Esophagus squamous epithelium (tissue), 5 donors: ENCODE measurements around the gene VSTM2L. TPM values are rescaled to one million over a fixed set of nuclear protein-coding genes. Genes with fewer than 3 reads are reported as not detected.

Experiments used
- DNase-seq: peaks from one replicate; lab custom pipeline; 2025; lab: John Stamatoyannopoulos, UW
- H3K27ac ChIP-seq, 4 donors: fragments of 200-600 bp; sonication (generic); one replicate each; pipeline ENCODE4 v1.5.1; 2016 to 2019; ENCODE audit warnings: mild to moderate bottlenecking in 1 of 4
- H3K27me3 ChIP-seq, 4 donors: fragments of 200-600 bp; sonication (generic); 1 replicate in 3 of 4; 2 replicates in 1 of 4; pipeline versions ENCODE4 v1.5.1 to v1.6.0; 2017 to 2021; ENCODE audit warnings: antibody characterized with exemption in 1 of 4
- H3K36me3 ChIP-seq, 3 donors: fragments of 200-600 bp; sonication (generic); one replicate each; pipeline ENCODE4 v1.5.1; 2016 to 2019
- H3K4me1 ChIP-seq, 3 donors: fragments of 200-600 bp; sonication (generic); one replicate each; pipeline ENCODE4 v1.5.1; 2017 to 2019
- H3K4me3 ChIP-seq, 4 donors: fragments of 200-600 bp; sonication (generic); 1 replicate in 3 of 4; 2 replicates in 1 of 4; pipeline ENCODE4 v1.5.1; 2016 to 2019; ENCODE audit warnings: mild to moderate bottlenecking in 2 of 4, moderate library complexity in 1 of 4
- H3K9me3 ChIP-seq, 3 donors: fragments of 200-600 bp; sonication (generic); one replicate each; pipeline ENCODE4 v1.5.1; 2016 to 2019
- CTCF ChIP-seq, 6 experiments: fragments of 450-650 bp in 4 of 6; fragments of 200-600 bp in 2 of 6; sonication (generic) in 2 of 6; IDR thresholded peaks; one replicate each; pipeline ENCODE4 v1.5.1; 2016 to 2019; ENCODE audit warnings: antibody characterized with exemption in 6 of 6, mild to moderate bottlenecking in 4 of 6, moderate library complexity in 4 of 6
- POLR2A ChIP-seq, 4 donors: fragments of 450-650 bp; IDR thresholded peaks; one replicate each; pipeline ENCODE4 v1.6.1; 2017; ENCODE audit warnings: antibody characterized with exemption in 4 of 4, mild to moderate bottlenecking in 4 of 4, moderate library complexity in 3 of 4
- WGBS, 2 donors: methylation state at CpG; one replicate each; pipeline ENCODE4 v1.1.5; 2018; 5-methylcytosine and 5-hydroxymethylcytosine counted together
- intact Hi-C: fragments of 100-400 bp; cut with DNase I; formaldehyde crosslinking; loops from one replicate; pipeline ENCODE4 v1.15.0; 2022
- total RNA-seq, 4 donors: library from RNA; depleted of rRNA; stranded (reverse); fragments of >200 nt; gene quantifications; one replicate each; pipeline ENCODE4 v1.1.0, GENCODE V29; 2016
- donor health status: DM: yes; HTN: yes; CAD: no.

VSTM2L gene
- total RNA-seq, 4 donors from 2014 or later, result 0.38 to 2.6 (median 0.68) TPM

- Histone ChIP-seq H3K4me3 (no peak overlapping the region), H3K27ac (no peak overlapping the region), H3K4me1 (no peaks in the 10 kb centered on the region), H3K36me3 (peaks cover 8 to 97% (median 10%) of the 10 kb centered on the region in 3 donors), H3K9me3 (no peaks in the 10 kb centered on the region), H3K27me3 (no peaks in the 10 kb centered on the region)
- intact Hi-C loops, result no loop called here
- WGBS, 2 donors, result 79 to 86% methylated on average over 4 to 5 of the region's 6 CpGs
- TF ChIP-seq POLR2A (IDR thresholded peaks at IDR 0.05), result no peak
- no peak for TF ChIP-seq CTCF (IDR thresholded peaks at IDR 0.05)
- DNase-seq, result no peak
Observed at GRCh38 chr20:37869334-37869861, 33.5 kb upstream of the VSTM2L start.

- no peak for TF ChIP-seq CTCF (IDR thresholded peaks at IDR 0.05)
- no peak for TF ChIP-seq POLR2A (IDR thresholded peaks at IDR 0.05)
Observed at GRCh38 chr20:37870294-37870693, 32.6 kb upstream of the VSTM2L start.

GRCh38 chr20:37871751-37872150 lies 31.2 kb upstream of the VSTM2L start:
- Histone ChIP-seq H3K27me3 (no peaks in the 10 kb centered on the region), H3K27ac (no peak overlapping the region), H3K4me3 (no peak overlapping the region), H3K4me1 (no peaks in the 10 kb centered on the region), H3K36me3 (peaks cover 8 to 90% (median 10%) of the 10 kb centered on the region in 3 donors), H3K9me3 (no peaks in the 10 kb centered on the region)
- no peak for TF ChIP-seq POLR2A (IDR thresholded peaks at IDR 0.05)
- TF ChIP-seq CTCF (IDR thresholded peaks at IDR 0.05), result no peak
- DNase-seq, result no peak
- 91 to 93% methylated on average over 13 of the region's 13 CpGs for WGBS, 2 donors
- intact Hi-C loops, result no loop called here

More at GRCh38 chr20:37870294-37870693, 32.6 kb upstream of the VSTM2L start:
- WGBS, 2 donors, result 86 to 91% methylated on average over 11 of the region's 11 CpGs
- no peak overlapping the region for H3K27ac ChIP-seq
- no peaks in the 10 kb centered on the region for H3K9me3 ChIP-seq
- no peak overlapping the region for H3K4me3 ChIP-seq
- DNase-seq, result no peak
- H3K4me1 ChIP-seq, result no peaks in the 10 kb centered on the region
- no peaks in the 10 kb centered on the region for H3K27me3 ChIP-seq
- intact Hi-C loops, result no loop called here
- peaks cover 8 to 97% (median 10%) of the 10 kb centered on the region in 3 donors for H3K36me3 ChIP-seq

- DNase-seq, result no peak
- Histone ChIP-seq H3K36me3 (peaks cover 8 to 89% (median 10%) of the 10 kb centered on the region in 3 donors), H3K4me1 (no peaks in the 10 kb centered on the region), H3K4me3 (no peak overlapping the region), H3K27me3 (no peaks in the 10 kb centered on the region), H3K27ac (no peak overlapping the region), H3K9me3 (no peaks in the 10 kb centered on the region)
- TF ChIP-seq POLR2A (IDR thresholded peaks at IDR 0.05) (no peak), CTCF (IDR thresholded peaks at IDR 0.05) (no peak)
- WGBS, 2 donors, result 100% methylated on average over 2 of the region's 9 CpGs; no CpG with 5 or more reads in 1 of the 2 donors
- intact Hi-C loops, result no loop called here
Observed at GRCh38 chr20:37872161-37872560, 30.8 kb upstream of the VSTM2L start.

- intact Hi-C loops, result no loop called here
- Histone ChIP-seq H3K36me3 (peaks cover 8 to 72% (median 10%) of the 10 kb centered on the region in 3 donors), H3K27ac (no peak overlapping the region), H3K9me3 (no peaks in the 10 kb centered on the region), H3K27me3 (no peaks in the 10 kb centered on the region), H3K4me3 (no peak overlapping the region), H3K4me1 (no peaks in the 10 kb centered on the region)
- WGBS, 2 donors, result 92 to 96% methylated on average over 3 to 9 of the region's 11 CpGs
- DNase-seq, result no peak
- TF ChIP-seq CTCF (IDR thresholded peaks at IDR 0.05) (no peak), POLR2A (IDR thresholded peaks at IDR 0.05) (no peak)
Observed at GRCh38 chr20:37873884-37874283, 29.0 kb upstream of the VSTM2L start.
